Bronchial epithelial cell (primary cell): ENCODE data around the gene MYO5A. TPM values are rescaled to one million over a fixed set of nuclear protein-coding genes. Genes with fewer than 3 reads are reported as not detected.
"Not testable (repeated sequence)": the region's sequence is repeated elsewhere in the genome, so short reads cannot be mapped to it uniquely, and the experiment has no call there.

Source experiments
- DNase-seq: peaks from one replicate; pipeline ENCODE4 v3.0.0-alpha.2; 2010; ENCODE audit warnings: low read depth
- FAIRE-seq: peaks from 2 replicates; lab custom pipeline; 2011; peaks lifted over from hg19 to GRCh38; lab: Jason Lieb, UNC
- H3K27me3 ChIP-seq: 2 replicates; pipeline ENCODE4 v1.5.1; 2011; ENCODE audit warnings: low read length; ENCODE audit not compliant: control insufficient read depth, insufficient read depth
- H3K36me3 ChIP-seq: 2 replicates; pipeline ENCODE4 v1.5.1; 2011; ENCODE audit warnings: low read length; ENCODE audit not compliant: control insufficient read depth, insufficient read depth
- H3K4me3 ChIP-seq: 2 replicates; pipeline ENCODE4 v1.5.1; 2011; ENCODE audit warnings: mild to moderate bottlenecking, low read depth, low read length, control low read depth
- total RNA-seq: library from RNA; depleted of rRNA; stranded (reverse); fragments of >200 nt; gene quantifications from 2 replicates; pipeline ENCODE4 v1.2.1, GENCODE V29; 2014
- TF ChIP-seq, protein P1 (sequence below): IDR thresholded peaks from 2 replicates; pipeline ENCODE4 v1.5.1; 2011; ENCODE audit warnings: mild to moderate bottlenecking, moderate library complexity, low read length, control low read depth, inconsistent platforms; ENCODE audit not compliant: insufficient read depth, severe bottlenecking

The MYO5A gene
- total RNA-seq, 1 donor from 2014 or later = 29.5 TPM

DNA sequence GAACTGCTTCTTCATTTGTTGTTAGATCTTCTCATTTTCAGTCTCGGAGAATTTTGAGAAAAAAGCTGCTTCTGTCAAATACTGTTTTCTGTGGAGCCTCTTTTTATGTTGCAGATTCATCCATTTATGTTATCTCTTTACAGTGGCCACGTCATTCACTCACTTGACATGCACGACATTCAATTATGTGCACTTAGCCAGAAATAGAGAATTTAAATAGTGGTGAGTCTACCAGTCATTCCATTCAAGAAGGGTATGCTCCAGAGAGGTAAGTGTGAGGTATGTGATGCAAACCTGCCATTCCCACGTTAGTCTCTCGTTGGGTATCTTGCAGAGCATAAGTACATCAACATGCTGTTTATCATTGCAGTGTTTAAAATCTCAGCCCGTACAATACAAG, 30.3 kb upstream of the MYO5A start:
- FAIRE-seq (no peak), DNase-seq (no peak)

DNA sequence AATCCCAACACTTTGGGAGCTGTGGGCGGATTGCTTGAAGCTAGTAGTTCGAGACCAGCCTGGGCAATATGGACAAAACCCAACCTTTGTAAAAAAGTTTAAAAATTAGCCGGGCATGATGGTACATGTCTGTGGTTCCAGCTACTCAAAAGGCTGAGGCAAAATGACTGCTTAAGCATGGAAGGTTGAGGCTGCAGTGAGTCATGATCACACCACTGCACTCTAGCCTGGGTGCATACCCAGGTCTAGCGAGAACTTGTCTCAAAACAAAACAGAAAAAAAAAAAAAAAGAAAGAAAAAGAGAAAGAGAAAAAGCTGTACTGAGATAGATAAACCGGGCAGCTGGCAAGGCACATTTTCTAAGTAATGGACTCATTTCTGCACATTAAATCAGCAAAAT, 29.5 kb upstream of the MYO5A start:
- Histone ChIP-seq H3K36me3 (peaks cover 4% of the 10 kb centered on the region), H3K27me3 (no peaks in the 10 kb centered on the region), H3K4me3 (peak overlapping the region; percentile 6)
- FAIRE-seq (no peak), DNase-seq (peak; percentile 97)
- TF ChIP-seq, protein P1, sequence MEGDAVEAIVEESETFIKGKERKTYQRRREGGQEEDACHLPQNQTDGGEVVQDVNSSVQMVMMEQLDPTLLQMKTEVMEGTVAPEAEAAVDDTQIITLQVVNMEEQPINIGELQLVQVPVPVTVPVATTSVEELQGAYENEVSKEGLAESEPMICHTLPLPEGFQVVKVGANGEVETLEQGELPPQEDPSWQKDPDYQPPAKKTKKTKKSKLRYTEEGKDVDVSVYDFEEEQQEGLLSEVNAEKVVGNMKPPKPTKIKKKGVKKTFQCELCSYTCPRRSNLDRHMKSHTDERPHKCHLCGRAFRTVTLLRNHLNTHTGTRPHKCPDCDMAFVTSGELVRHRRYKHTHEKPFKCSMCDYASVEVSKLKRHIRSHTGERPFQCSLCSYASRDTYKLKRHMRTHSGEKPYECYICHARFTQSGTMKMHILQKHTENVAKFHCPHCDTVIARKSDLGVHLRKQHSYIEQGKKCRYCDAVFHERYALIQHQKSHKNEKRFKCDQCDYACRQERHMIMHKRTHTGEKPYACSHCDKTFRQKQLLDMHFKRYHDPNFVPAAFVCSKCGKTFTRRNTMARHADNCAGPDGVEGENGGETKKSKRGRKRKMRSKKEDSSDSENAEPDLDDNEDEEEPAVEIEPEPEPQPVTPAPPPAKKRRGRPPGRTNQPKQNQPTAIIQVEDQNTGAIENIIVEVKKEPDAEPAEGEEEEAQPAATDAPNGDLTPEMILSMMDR = no peak

More for the DNA sequence above, 30.3 kb upstream of the MYO5A start:
- H3K36me3 ChIP-seq = peaks cover 2% of the 10 kb centered on the region
- H3K27me3 ChIP-seq = no peaks in the 10 kb centered on the region
- no peak overlapping the region for H3K4me3 ChIP-seq
- TF ChIP-seq, protein P1 = no peak

DNA sequence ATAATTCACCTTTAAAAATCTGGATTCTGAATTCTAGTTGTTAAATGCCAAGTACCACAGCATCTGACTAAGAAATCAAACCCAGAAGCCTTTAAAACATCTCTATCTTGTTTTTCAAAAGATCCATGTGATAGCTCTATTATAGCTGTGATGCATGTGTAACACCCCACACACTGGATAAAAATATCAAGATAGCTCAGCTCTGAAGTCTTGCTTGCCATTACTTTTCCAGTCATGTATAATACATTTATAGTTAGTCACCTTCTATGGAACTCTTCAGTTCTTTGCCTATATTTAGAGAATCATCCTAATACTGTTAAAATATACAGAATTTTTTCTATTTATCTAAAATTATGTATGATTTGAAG, 28.6 kb upstream of the MYO5A start:
- H3K27me3 ChIP-seq = no peaks in the 10 kb centered on the region

DNA sequence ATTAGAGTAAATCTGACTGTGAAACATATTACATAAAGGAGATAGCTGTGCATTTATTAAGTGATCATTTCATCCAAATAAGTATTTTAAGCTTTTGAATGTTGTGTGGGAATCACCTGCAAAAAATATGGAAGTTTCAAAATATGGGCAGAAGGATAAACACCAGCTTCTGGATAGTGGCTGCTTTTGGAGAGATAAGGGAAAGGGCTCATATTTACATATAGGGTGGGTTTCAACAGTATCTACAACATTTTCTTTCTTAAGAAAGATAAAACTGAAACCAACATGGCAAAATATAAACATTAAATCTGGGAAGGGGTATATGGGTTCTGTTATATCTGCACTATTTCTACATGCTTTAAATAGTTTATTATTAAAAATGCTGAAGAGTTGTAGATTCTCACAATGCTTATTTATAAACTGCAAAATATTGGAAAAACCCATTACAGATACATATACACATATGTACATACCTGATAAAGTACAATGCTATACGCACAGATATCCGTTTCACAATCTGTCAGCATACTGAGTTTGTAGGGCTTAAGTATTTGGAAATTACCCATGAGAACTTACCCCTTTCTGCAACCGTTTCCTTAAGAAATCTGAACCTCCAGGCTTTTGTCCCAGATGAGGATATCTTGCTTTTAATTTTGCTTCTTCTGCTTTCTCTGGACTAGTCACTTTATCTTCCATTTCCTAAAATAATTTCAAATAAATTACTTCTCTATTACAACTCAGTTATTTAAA, 28.0 kb upstream of the MYO5A start:
- no peak for FAIRE-seq
- DNase-seq = no peak
- TF ChIP-seq, protein P1 = no peak
- peaks cover 5% of the 10 kb centered on the region for H3K36me3 ChIP-seq
- no peaks in the 10 kb centered on the region for H3K27me3 ChIP-seq
- H3K4me3 ChIP-seq = no peak overlapping the region

More for the DNA sequence above, 28.6 kb upstream of the MYO5A start:
- no peak for FAIRE-seq
- Histone ChIP-seq H3K36me3 (peaks cover 4% of the 10 kb centered on the region), H3K4me3 (no peak overlapping the region)
- DNase-seq = no peak
- TF ChIP-seq, protein P1 = no peak

DNA sequence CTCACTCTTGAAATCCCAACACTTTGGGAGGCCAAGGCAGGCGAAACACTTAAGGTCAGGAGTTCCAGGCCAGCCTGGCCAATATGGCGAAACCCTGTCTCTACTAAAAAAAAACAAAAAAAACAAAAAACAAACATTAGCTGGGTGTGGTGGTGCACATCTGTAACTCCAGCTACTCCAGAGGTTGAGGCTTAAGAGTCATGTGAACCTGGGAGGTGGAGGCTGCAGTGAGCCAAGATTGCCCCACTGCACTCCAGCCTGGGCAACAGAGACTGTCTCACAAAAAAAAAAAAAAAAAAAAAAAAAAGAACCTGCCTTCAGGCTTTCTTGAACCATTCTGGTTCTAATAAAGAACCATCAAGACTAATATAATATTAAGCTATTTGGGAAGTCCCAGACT, 23.6 kb upstream of the MYO5A start:
- Histone ChIP-seq H3K27me3 (no peaks in the 10 kb centered on the region), H3K4me3 (no peak overlapping the region), H3K36me3 (peaks cover 4% of the 10 kb centered on the region)
- DNase-seq (no peak), FAIRE-seq (no peak)
- TF ChIP-seq, protein P1 = no peak

DNA sequence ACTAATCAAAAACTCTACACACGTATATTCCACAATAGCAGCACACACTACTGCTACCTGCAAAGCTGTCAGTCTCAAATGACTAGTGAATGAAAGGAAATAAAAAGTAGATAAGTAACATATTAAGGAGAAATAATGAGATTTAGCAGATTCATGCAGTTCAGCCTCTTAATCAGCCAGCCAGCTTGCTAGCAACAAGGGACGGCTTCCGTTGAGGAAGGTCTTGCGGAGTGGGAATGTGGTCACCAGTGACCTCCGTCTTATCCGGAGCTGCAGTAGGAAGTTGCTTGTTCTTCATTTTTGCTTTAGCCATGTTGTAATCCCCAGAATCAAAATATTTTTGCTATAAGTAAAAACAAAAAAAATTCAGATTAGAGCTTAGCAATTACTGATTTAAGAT, 23.1 kb upstream of the MYO5A start:
- TF ChIP-seq, protein P1 = no peak
- no peak for FAIRE-seq

DNA sequence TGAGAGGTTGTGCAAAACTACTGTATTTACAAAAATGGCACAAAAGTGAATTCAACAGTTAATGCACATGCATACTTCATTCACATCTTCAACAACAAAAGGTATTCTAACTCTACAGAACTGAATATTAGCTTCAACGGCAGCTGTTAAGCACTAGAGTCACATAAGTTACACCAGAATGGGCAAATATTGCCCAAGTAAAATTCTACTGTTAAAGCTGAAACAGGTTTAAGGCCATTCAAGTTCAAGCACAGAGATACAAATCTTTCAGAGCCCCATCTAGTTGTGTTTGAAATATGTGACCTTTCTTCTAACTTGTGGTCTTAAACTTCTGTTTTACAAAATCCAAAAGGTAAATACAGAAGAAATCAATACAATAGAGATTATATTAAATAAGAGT, 22.5 kb upstream of the MYO5A start:
- H3K4me3 ChIP-seq, H3K36me3 ChIP-seq, DNase-seq, FAIRE-seq, H3K27me3 ChIP-seq: not testable (repeated sequence)

More for the DNA sequence above, 23.1 kb upstream of the MYO5A start:
- no peak for DNase-seq
- H3K36me3 ChIP-seq = peaks cover 4% of the 10 kb centered on the region
- H3K4me3 ChIP-seq = no peak overlapping the region
- no peaks in the 10 kb centered on the region for H3K27me3 ChIP-seq
